PC-3 (cell line): ENCODE results near the gene RTF2. TPM values are rescaled to one million over a fixed set of nuclear protein-coding genes. Genes with fewer than 3 reads are reported as not detected.

Experiments used
- ATAC-seq: fragments of 200-7000 bp; cut with Tn5 transposase; 2 replicates; pipeline ENCODE4 v1.9.1; 2020; ENCODE audit warnings: mild to moderate bottlenecking, moderate library complexity
- BruUV-seq: library from RNA; stranded (reverse); fragments of 400-500 nt; replicated peaks from 2 replicates; lab custom pipeline; 2021; lab: Mats Ljungman, UMichigan
- CTCF ChIA-PET: fragments of 300-600 bp; sonication (Branson Sonifier 250); formaldehyde crosslinking; loops from one replicate; lab custom pipeline; 2022; ENCODE audit warnings: antibody characterized with exemption; lab: Charles Lee
- POLR2A ChIA-PET: fragments of 300-600 bp; sonication (Branson Sonifier 250); formaldehyde crosslinking; loops from one replicate; lab custom pipeline; 2022; ENCODE audit warnings: antibody characterized with exemption; ENCODE audit not compliant: unreplicated experiment; lab: Charles Lee
- DNase-seq: peaks from one replicate; pipeline ENCODE4 v3.0.0-alpha.2; 2015
- H2AFZ ChIP-seq: fragments of 300-600 bp; sonication (generic); 2 replicates; pipeline ENCODE4 v1.6.0; 2016; ENCODE audit warnings: antibody characterized with exemption, low read length
- H3F3A ChIP-seq: fragments of 300-600 bp; sonication (generic); one replicate; pipeline ENCODE4 v1.6.0; 2017; ENCODE audit warnings: antibody characterized with exemption, low read length, control low read depth, mild to moderate bottlenecking; ENCODE audit not compliant: unreplicated experiment
- H3K27ac ChIP-seq: fragments of 300-600 bp; sonication (generic); 2 replicates; pipeline ENCODE4 v1.5.1; 2016; ENCODE audit warnings: mild to moderate bottlenecking, low read length
- H3K27me3 ChIP-seq: fragments of 300-600 bp; sonication (generic); 2 replicates; pipeline ENCODE4 v1.6.1; 2016; ENCODE audit warnings: low read length, mixed read lengths
- H3K36me3 ChIP-seq: fragments of 300-600 bp; sonication (generic); 2 replicates; pipeline ENCODE4 v1.6.1; 2016; ENCODE audit warnings: low read depth, mixed run types, low read length, mixed read lengths
- H3K4me1 ChIP-seq: fragments of 300-600 bp; sonication (generic); 2 replicates; pipeline ENCODE4 v1.5.1; 2016; ENCODE audit warnings: low read length; ENCODE audit not compliant: insufficient read depth
- H3K4me2 ChIP-seq: fragments of 300-600 bp; sonication (generic); 2 replicates; pipeline ENCODE4 v1.6.0; 2016; ENCODE audit warnings: low read length
- H3K4me3 ChIP-seq: fragments of 300-600 bp; sonication (generic); 2 replicates; pipeline ENCODE4 v1.5.1; 2016; ENCODE audit warnings: mild to moderate bottlenecking, low read length, mixed read lengths
- H3K79me2 ChIP-seq: fragments of 300-600 bp; sonication (generic); 2 replicates; pipeline ENCODE4 v1.6.1; 2017; ENCODE audit warnings: low read length, mixed read lengths
- H3K9ac ChIP-seq: fragments of 300-600 bp; sonication (generic); 2 replicates; pipeline ENCODE4 v1.6.0; 2016; ENCODE audit warnings: mild to moderate bottlenecking, low read length
- H3K9me2 ChIP-seq: fragments of 300-600 bp; sonication (generic); replicated peaks from 2 replicates; pipeline ENCODE4 v1.6.1; 2016; ENCODE audit warnings: mixed run types, low read length, mixed read lengths
- H3K9me3 ChIP-seq: fragments of 300-600 bp; sonication (generic); 2 replicates; pipeline ENCODE4 v1.6.1; 2016; ENCODE audit warnings: low read length, mixed read lengths
- H4K20me1 ChIP-seq: fragments of 300-600 bp; sonication (generic); 2 replicates; pipeline ENCODE4 v1.6.1; 2016; ENCODE audit warnings: low read length, mixed read lengths
- EZH2 ChIP-seq: fragments of 300-600 bp; sonication (generic); IDR thresholded peaks from one replicate; pipeline ENCODE4 v1.6.1; 2017; ENCODE audit warnings: antibody characterized with exemption, mild to moderate bottlenecking, low read length; ENCODE audit not compliant: unreplicated experiment
- EZH2phosphoT487 ChIP-seq: fragments of 300-600 bp; sonication (generic); IDR thresholded peaks from 2 replicates; pipeline ENCODE4 v1.6.1; 2018; ENCODE audit warnings: mild to moderate bottlenecking, antibody characterized with exemption, low read length, borderline replicate concordance
- intact Hi-C: fragments of 100-400 bp; cut with micrococcal nuclease; formaldehyde crosslinking; loops from 2 replicates; pipeline ENCODE4 v1.9.0; 2023
- total RNA-seq: library from RNA; depleted of rRNA; stranded (reverse); fragments of >200 nt; gene quantifications from 2 replicates; pipeline ENCODE4 v1.2.3, GENCODE V29; 2014
- TF ChIP-seq, protein P1 (sequence below): fragments of 300-600 bp; sonication (generic); conservative IDR thresholded peaks from 2 replicates; pipeline ENCODE4 v1.5.1; 2017; ENCODE audit warnings: antibody characterized with exemption, low read depth, mild to moderate bottlenecking, low read length

The RTF2 gene
- total RNA-seq, 1 experiment from 2014 or later: 122 TPM

DNA sequence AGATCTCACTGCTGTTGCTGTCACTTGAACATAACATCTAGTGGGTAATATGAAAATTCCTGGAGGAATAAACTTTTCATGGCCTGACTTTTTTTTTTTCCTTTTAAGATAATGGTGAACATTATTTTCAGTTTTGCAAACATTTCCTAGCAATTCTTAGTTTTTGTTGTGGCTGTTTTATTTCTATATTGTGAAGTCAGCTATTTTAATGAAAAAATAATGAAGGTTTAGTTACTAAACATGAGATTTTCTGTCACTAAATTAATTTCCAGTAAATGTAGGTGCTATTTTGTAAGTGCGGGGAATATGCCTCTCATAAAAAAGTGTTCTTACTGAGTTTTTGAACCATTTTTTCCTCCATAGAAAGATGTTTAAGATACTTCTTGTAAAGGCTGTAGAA lies 32.7 kb downstream of the RTF2 start:
- CTCF ChIA-PET: no interaction called here
- Histone ChIP-seq H3K4me3 (no peak overlapping the region), H3K36me3 (peaks cover 31% of the 10 kb centered on the region; the same call in 1 of the 2 replicates), H2AFZ (no peak overlapping the region), H3K9me2 (no peaks in the 10 kb centered on the region), H3K9me3 (no peaks in the 10 kb centered on the region), H3K79me2 (0 out of 2 replicates have a peak, but pooled peaks cover 4% of the 10 kb centered on the region), H4K20me1 (0 out of 2 replicates have a peak, but pooled peaks cover 3% of the 10 kb centered on the region), H3K4me2 (no peak overlapping the region), H3K27ac (no peak overlapping the region), H3K9ac (no peak overlapping the region), H3K4me1 (no peaks in the 10 kb centered on the region), H3K27me3 (no peaks in the 10 kb centered on the region), H3F3A (no peaks in the 10 kb centered on the region)
- POLR2A ChIA-PET: no interaction called here
- no peak for TF ChIP-seq EZH2
- no peak for TF ChIP-seq EZH2phosphoT487
- TF ChIP-seq, protein P1, sequence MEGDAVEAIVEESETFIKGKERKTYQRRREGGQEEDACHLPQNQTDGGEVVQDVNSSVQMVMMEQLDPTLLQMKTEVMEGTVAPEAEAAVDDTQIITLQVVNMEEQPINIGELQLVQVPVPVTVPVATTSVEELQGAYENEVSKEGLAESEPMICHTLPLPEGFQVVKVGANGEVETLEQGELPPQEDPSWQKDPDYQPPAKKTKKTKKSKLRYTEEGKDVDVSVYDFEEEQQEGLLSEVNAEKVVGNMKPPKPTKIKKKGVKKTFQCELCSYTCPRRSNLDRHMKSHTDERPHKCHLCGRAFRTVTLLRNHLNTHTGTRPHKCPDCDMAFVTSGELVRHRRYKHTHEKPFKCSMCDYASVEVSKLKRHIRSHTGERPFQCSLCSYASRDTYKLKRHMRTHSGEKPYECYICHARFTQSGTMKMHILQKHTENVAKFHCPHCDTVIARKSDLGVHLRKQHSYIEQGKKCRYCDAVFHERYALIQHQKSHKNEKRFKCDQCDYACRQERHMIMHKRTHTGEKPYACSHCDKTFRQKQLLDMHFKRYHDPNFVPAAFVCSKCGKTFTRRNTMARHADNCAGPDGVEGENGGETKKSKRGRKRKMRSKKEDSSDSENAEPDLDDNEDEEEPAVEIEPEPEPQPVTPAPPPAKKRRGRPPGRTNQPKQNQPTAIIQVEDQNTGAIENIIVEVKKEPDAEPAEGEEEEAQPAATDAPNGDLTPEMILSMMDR: no peak
- intact Hi-C loops: no loop called here
- BruUV-seq: no TSS peak
- ATAC-seq (no peak), DNase-seq (no peak)

DNA sequence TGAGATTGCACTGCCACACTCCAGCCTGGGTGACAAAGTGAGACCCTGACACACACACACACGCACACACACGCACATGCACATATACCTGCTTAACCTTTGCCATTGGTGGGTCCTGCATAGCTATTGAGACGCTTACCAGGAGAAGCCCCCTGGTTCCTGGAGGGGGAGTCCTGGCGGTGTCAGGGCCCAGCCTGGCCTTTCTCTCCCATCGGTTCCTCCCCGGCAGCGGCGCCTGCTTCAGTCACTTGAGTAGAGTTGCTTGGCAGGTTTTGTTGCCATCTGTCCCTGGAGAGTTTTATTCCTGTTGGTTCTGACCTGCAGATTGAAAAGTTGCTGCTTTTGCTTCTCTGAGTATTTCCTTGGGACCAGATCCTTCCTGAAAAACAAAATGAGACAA lies 35.5 kb downstream of the RTF2 start:
- Histone ChIP-seq H3K36me3 (peaks cover 7% of the 10 kb centered on the region; the same call in 1 of the 2 replicates), H3K9me2 (no peaks in the 10 kb centered on the region), H3K9ac (no peak overlapping the region), H3K79me2 (0 out of 2 replicates have a peak, but pooled peaks cover 4% of the 10 kb centered on the region), H3K4me3 (no peak overlapping the region), H2AFZ (no peak overlapping the region), H4K20me1 (no peaks in the 10 kb centered on the region), H3F3A (no peaks in the 10 kb centered on the region), H3K27me3 (no peaks in the 10 kb centered on the region), H3K4me1 (no peaks in the 10 kb centered on the region), H3K27ac (no peak overlapping the region), H3K4me2 (no peak overlapping the region), H3K9me3 (no peaks in the 10 kb centered on the region)
- intact Hi-C loops: no loop called here
- no TSS peak for BruUV-seq
- ChIA-PET CTCF (no interaction called here), POLR2A (no interaction called here)
- TF ChIP-seq EZH2 (no peak), EZH2phosphoT487 (no peak)
- TF ChIP-seq, protein P1: no peak
- DNase-seq (no peak), ATAC-seq (no peak)

GRCh38 chr20:56504373-56505005 lies 36.1 kb downstream of the RTF2 start:
- H3F3A ChIP-seq: no peaks in the 10 kb centered on the region
- DNase-seq (no peak), ATAC-seq (no peak; the same call in 1 of the 2 replicates)
- H2AFZ ChIP-seq: no peak overlapping the region
- H4K20me1 ChIP-seq: no peaks in the 10 kb centered on the region
- no peaks in the 10 kb centered on the region for H3K27me3 ChIP-seq
- no peak overlapping the region for H3K4me2 ChIP-seq
- ChIA-PET CTCF (no interaction called here), POLR2A (no interaction called here)
- BruUV-seq: no TSS peak
- H3K36me3 ChIP-seq: peaks cover 7% of the 10 kb centered on the region; the same call in 1 of the 2 replicates
- H3K9ac ChIP-seq: no peak overlapping the region
- no peaks in the 10 kb centered on the region for H3K9me3 ChIP-seq
- H3K4me3 ChIP-seq: no peak overlapping the region
- no peak for TF ChIP-seq EZH2
- TF ChIP-seq, protein P1: peak; percentile 75
- TF ChIP-seq EZH2phosphoT487: no peak
- H3K4me1 ChIP-seq: no peaks in the 10 kb centered on the region
- H3K27ac ChIP-seq: no peak overlapping the region
- no peaks in the 10 kb centered on the region for H3K9me2 ChIP-seq
- H3K79me2 ChIP-seq: 0 out of 2 replicates have a peak, but pooled peaks cover 4% of the 10 kb centered on the region
- intact Hi-C loops: no loop called here
